Hematopoietic multipotent progenitor cell treated with erythropoietin and hydrocortisone succinate and interleukin-3 and kit ligand, for 15 days (in vitro differentiated cells): ENCODE measurements around the gene DDIAS.
"Not testable (repeated sequence)": the region's sequence is repeated elsewhere in the genome, so short reads cannot be mapped to it uniquely, and the experiment has no call there.

Experiments used
- DNase-seq: peaks from one replicate; pipeline ENCODE4 v3.0.0-alpha.2; 2015; ENCODE audit warnings: low spot score

DDIAS gene

GRCh38 chr11:82901165-82901921 is at the start of gene DDIAS:
Gene DDIAS (plus strand): TSS chr11:82901736. CDS start chr11:82914739, 13,003 bp downstream.
- DNase-seq, result peak; percentile 98

- DNase-seq, result no peak
These were observed 47.3 kb upstream of the DDIAS start for GRCh38 chr11:82854242-82854641.

GRCh38 chr11:82854916-82855315 is 46.6 kb upstream of the DDIAS start:
- not testable (repeated sequence) for DNase-seq

DNA sequence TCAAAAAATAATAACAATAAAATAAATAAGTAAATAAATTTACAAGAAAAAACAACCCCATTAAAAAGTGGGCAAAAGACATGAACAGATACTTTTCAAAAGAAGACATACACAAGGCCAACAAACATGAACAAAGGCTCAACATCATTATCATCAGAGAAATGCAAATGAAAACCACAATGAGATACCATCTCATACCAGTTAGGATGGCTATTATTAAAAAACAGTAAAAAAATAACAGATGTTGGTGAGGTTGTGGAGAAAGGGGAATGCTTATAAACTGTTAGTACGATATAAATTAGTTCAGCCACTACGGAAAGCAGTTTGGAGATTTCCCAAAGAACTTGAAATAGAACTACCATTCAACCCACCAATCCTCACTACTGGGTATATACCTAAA is 45.9 kb upstream of the DDIAS start:
- no peak for DNase-seq

DNA sequence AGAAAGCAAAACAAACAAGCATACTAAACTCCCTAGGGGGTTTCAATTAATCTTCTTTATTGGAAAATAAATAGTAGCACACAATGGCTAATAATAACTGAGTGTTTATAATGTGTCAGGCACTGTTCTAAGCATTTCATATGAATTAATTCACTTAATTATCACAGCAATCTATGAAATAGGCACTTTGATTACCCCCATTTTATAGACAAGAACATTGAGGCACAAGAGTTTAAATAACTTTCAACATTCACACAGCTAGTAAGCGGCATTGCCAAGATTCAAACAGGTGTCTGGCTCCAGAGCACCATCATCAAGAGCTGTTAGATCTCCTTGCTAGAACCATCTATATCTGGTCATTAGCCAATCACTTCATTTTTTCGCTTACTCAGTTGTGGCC is 44.4 kb upstream of the DDIAS start:
- no peak for DNase-seq

DNA sequence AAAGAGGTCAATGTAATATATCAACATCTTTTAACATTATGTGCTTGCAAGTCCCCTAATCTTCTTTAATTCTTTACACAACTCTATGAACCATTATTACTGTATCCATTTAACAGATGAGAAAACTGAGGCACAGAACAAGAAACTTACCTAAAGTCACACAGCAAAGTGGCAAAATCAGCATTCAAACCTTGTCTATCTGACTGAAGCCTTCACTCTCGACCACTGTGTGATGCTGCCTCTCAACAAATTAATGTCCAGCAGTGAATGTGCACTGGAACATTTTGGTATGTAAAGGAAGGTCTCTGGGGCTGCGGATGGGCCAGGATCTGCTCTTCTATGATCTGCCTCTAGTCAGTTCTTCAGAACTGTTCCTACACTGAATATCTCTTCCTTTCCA is 43.4 kb upstream of the DDIAS start:
- no peak for DNase-seq

- no peak for DNase-seq
These were observed 42.9 kb upstream of the DDIAS start for GRCh38 chr11:82858556-82859091.

DNA sequence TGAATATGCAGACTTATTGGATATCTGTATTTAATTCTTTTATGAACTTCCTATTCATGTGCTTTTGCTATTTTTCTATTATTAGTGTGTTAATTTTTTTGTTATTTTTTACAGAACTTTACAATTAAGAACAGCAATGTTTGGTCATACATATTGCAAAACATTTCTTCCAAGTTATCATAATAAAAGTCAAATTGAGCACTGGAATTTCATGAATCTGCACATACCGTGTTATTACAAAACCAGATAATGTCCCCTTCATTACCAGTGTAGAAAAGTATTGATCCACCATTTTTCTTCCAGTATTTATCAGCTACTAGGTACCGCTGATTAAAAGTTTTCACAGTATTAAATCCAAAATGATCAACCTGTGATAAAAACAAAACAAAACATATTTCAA is 41.8 kb upstream of the DDIAS start:
- no peak for DNase-seq

DNA sequence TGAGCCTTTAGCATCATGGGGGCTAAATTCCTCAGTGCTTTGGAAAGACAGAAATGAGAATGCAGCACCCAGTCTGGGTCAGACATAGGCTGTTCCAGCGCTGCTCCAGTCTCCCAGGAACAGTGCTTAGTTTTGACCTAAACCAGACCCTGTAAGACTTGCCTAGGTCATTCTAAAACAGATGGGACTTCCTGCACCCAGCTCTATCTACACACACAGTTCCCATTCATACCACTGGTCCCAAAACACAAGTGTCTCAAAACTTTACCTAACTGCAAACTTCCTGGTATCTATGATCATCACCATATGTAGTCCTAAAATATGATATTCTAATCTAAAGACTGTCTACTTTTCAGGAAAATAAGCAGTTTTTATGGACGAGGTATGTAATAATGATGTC is 39.2 kb upstream of the DDIAS start:
- DNase-seq, result no peak

GRCh38 chr11:82863209-82863608 is 38.3 kb upstream of the DDIAS start:
- no peak for DNase-seq

- DNase-seq, result no peak
These were observed 37.3 kb upstream of the DDIAS start for GRCh38 chr11:82864268-82864667.

GRCh38 chr11:82865841-82866240 is 35.7 kb upstream of the DDIAS start:
- no peak for DNase-seq

GRCh38 chr11:82867495-82868082 is 33.9 kb upstream of the DDIAS start:
- DNase-seq, result peak; percentile 82

DNA sequence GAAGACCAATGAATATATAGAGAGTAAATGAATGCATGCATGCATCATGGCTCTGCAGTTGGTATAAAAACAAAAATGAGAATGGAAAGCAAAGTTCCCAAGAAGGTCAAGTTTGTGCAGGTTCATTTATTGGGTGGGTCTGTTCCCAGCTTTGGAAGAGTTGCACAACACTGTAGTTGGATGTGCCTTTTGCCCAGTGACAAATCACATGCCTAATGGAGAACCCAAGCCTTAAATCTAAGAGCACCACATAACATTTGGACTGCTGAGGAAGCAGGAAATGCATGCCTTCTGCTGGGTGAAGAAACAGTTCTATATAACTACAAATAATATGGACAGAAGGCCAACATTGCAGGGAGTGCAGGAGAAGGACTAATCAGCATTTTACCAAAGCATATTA is 31.9 kb upstream of the DDIAS start:
- DNase-seq, result no peak

DNA sequence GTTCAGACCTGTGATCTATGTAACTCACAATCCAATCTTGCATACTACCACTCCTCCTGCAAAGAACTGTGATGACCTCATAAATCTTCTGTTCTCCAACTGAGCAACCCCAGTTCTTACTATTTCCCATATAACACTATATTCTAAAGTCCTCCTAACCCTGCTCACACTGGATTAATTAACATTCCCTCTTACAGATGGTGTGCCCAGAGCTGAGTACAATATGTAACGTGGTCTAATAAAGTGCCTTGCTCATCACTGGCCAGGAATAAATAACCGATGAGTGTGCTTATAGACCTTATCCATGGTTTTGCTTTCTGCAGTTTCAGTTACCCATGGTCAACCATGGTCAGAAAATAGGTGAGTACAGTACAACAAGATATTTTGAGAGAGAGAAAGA is 29.9 kb upstream of the DDIAS start:
- DNase-seq, result no peak

DNA sequence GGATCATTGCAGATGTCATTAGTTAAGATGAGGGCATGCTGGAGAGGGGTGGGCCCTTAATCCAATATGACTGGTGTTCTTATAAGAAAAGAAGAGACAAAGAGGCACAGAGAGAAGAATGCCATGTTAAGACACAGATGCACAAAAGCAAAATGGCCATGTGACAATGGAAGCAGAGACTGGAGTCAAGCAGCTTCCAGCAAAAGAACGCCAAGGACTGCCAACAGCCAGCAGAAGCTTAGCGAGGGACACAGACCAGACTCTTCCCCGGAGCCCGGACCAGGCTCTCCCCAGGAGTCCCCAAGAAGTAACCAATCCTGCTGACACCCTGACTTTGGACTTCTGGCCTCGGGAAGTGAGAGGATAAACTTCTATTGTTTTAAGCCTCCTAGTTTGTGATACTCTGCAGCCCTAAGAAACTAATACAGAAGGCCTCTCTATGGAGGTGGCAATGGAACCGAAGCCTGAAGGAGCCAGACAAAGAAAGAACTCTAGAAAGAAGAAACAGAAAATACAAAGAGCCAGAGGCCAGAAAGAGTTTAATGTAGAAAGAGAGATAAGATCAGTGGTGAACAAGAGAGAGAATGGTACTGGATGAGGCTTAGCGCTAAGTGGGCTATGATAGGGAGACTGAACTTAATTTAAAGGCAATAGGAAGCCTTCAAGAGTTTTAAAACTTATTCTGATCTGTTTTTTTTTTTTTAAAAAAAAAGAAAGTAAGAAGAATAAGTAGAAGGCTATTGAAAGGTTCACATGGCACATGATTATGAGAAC is 29.0 kb upstream of the DDIAS start:
- DNase-seq, result no peak

GRCh38 chr11:82873919-82874333 is 27.6 kb upstream of the DDIAS start:
- DNase-seq, result no peak

- DNase-seq, result no peak
These were observed 26.7 kb upstream of the DDIAS start for GRCh38 chr11:82874646-82875523.

DNA sequence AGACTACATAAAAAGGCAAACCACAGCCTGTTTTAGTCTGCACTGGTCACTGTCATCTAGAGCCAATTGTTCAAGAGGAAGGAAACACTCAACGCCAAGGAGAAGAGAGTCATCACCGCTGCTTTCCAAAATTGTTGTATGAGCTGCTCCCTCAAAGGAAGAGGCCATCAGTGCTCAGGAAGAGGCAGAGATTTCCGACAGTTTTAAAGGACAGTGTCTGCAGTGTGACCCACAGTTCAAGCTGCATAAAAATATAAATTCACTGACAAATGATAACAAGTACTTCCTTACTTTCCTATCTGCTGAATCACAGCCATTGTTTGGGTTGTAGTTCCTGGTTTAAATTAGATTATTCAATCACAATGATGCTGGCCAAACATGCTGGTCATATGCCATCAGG is 17.7 kb upstream of the DDIAS start:
- DNase-seq, result no peak

- no peak for DNase-seq
These were observed 12.2 kb upstream of the DDIAS start for GRCh38 chr11:82889133-82890001.

- DNase-seq, result no peak
These were observed 11.6 kb upstream of the DDIAS start for GRCh38 chr11:82890002-82890341.
